ENCODE measurements around the gene MEFV.

DNA sequence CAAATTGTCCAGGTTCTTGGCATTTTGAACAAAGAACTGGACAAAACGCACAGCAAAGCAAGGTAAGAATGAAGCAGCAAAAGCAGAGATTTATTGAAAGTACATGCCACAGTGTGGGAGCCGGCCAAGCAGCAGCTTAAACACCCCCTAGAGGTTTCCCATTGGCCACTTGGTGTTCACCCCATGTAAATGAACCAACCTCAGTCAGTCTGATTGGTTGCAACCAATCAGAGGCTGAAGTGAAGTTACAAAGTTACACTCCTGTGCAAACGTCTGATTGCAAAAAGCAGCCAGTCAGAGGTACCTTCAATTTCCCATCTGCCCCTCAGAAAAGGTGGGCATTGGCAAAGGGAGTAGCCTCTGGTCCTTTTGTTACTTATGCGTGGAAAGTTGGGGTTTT lies 18.1 kb upstream of the MEFV start:
- no peak for TF ChIP-seq ZNF274 (IDR thresholded peaks at IDR 0.05; ENCODE audit: low read depth, low read length)
- no peak for TF ChIP-seq SUZ12 (IDR thresholded peaks at IDR 0.05; ENCODE audit: extremely low read depth, insufficient read depth, insufficient read length)
